K562 (cell line): Measurements from ENCODE around the gene TSGA10IP. TPM values are rescaled to one million over a fixed set of nuclear protein-coding genes. Genes with fewer than 3 reads are reported as not detected.
A peak's percentile ranks its signal among the peaks of the same experiment; 100 is the strongest.

Experiments
- CREB1 ChIP-seq, 2 experiments: sonication (generic) in 1 of 2; formaldehyde crosslinking in 1 of 2; IDR thresholded peaks; 2 replicates each; pipeline versions ENCODE4 v1.6.1 to v1.8.0; 2012 to 2022; ENCODE audit warnings: inconsistent platforms in 1 of 2, mild to moderate bottlenecking in 1 of 2, missing genetic modification reagents in 1 of 2, moderate library complexity in 1 of 2
- E2F3 ChIP-seq: fragments of 250-450 bp; sonication (Bioruptor Pico); IDR thresholded peaks from 2 replicates; pipeline ENCODE4 v1.4.0; 2020; ENCODE audit warnings: mild to moderate bottlenecking
- FOXK1 ChIP-seq: sonication (generic); formaldehyde crosslinking; IDR thresholded peaks from 2 replicates; pipeline ENCODE4 v1.8.0; 2022; ENCODE audit warnings: missing genetic modification reagents, mild to moderate bottlenecking, borderline replicate concordance
- GATAD2A ChIP-seq: fragments of 450-650 bp; IDR thresholded peaks from 2 replicates; pipeline ENCODE4 v1.6.1; 2017
- HDAC1 ChIP-seq, 2 experiments: fragments of 450-650 bp; IDR thresholded peaks; 2 replicates each; pipeline ENCODE4 v1.6.1; 2016 to 2017; ENCODE audit warnings: inconsistent platforms in 1 of 2, mild to moderate bottlenecking in 1 of 2, moderate library complexity in 1 of 2
- HNRNPLL ChIP-seq: fragments of 200-400 bp; formaldehyde crosslinking; IDR thresholded peaks from 2 replicates; pipeline ENCODE4 v1.6.1; 2017; ENCODE audit warnings: low read length, low read depth, mild to moderate bottlenecking; ENCODE audit not compliant: poor library complexity, severe bottlenecking
- KDM5B ChIP-seq: fragments of 200-600 bp; sonication (generic); IDR thresholded peaks from 2 replicates; pipeline ENCODE4 v1.6.1; 2012; ENCODE audit warnings: low read depth, mild to moderate bottlenecking, moderate library complexity, low read length, control low read depth, inconsistent platforms; ENCODE audit not compliant: insufficient replicate concordance
- MCM5 ChIP-seq: fragments of 450-650 bp; IDR thresholded peaks from 2 replicates; pipeline ENCODE4 v1.6.1; 2016; ENCODE audit warnings: low read depth
- NFIC ChIP-seq: fragments of 450-650 bp; IDR thresholded peaks from 2 replicates; pipeline ENCODE4 v1.6.1; 2017; ENCODE audit warnings: mild to moderate bottlenecking, inconsistent platforms
- NFYB ChIP-seq: IDR thresholded peaks from 2 replicates; pipeline ENCODE4 v1.6.1; 2011; ENCODE audit warnings: mild to moderate bottlenecking, moderate library complexity; ENCODE audit not compliant: insufficient read length; ENCODE audit errors: extremely low read depth
- PTBP1 ChIP-seq: fragments of 200-400 bp; formaldehyde crosslinking; IDR thresholded peaks from 2 replicates; pipeline ENCODE4 v1.6.1; 2017; ENCODE audit warnings: low read depth, low read length
- SREBF2 ChIP-seq: sonication (generic); formaldehyde crosslinking; IDR thresholded peaks from 2 replicates; pipeline ENCODE4 v1.4.0; 2020; ENCODE audit warnings: mild to moderate bottlenecking, missing genetic modification reagents
- SRF ChIP-seq, 2 experiments: fragments of 250-450, 450-650 bp in 1 of 2; sonication (Bioruptor Pico) in 1 of 2; sonication (generic) in 1 of 2; formaldehyde crosslinking; IDR thresholded peaks; 2 replicates each; pipeline versions ENCODE4 v1.5.0 to v1.5.1; 2020 to 2022; ENCODE audit warnings: mild to moderate bottlenecking in 1 of 2, missing genetic modification reagents in 1 of 2
- SRSF9 ChIP-seq: fragments of 200-400 bp; formaldehyde crosslinking; IDR thresholded peaks from 2 replicates; pipeline ENCODE4 v1.6.1; 2017; ENCODE audit warnings: low read depth, low read length, borderline replicate concordance
- TSHZ1 ChIP-seq: fragments of 250-450 bp; sonication (Bioruptor Pico); IDR thresholded peaks from 2 replicates; pipeline ENCODE4 v1.4.0; 2020; ENCODE audit warnings: mild to moderate bottlenecking, moderate library complexity
- USF2 ChIP-seq: sonication (generic); formaldehyde crosslinking; IDR thresholded peaks from 2 replicates; pipeline ENCODE4 v1.5.0; 2020; ENCODE audit warnings: missing genetic modification reagents
- XRCC5 ChIP-seq: fragments of 200-400 bp; formaldehyde crosslinking; IDR thresholded peaks from 2 replicates; pipeline ENCODE4 v1.6.1; 2017; ENCODE audit warnings: low read depth, mild to moderate bottlenecking, low read length
- ZBTB33 ChIP-seq: sonication (generic); formaldehyde crosslinking; IDR thresholded peaks from 2 replicates; pipeline ENCODE4 v1.8.1; 2023; ENCODE audit warnings: mild to moderate bottlenecking, missing genetic modification reagents
- ZBTB7A ChIP-seq: IDR thresholded peaks from 2 replicates; pipeline ENCODE4 v1.6.1; 2011; ENCODE audit warnings: low read depth, mild to moderate bottlenecking, low read length, moderate library complexity, borderline replicate concordance; ENCODE audit not compliant: control insufficient read depth
- ZFP36 ChIP-seq: fragments of 150-350 bp; IDR thresholded peaks from 2 replicates; pipeline ENCODE4 v1.6.1; 2018; ENCODE audit warnings: low read length, low read depth; ENCODE audit not compliant: partially characterized antibody
- ZNF347 ChIP-seq: fragments of 450-650 bp; formaldehyde crosslinking; IDR thresholded peaks from 2 replicates; pipeline ENCODE4 v1.4.0; 2020; ENCODE audit warnings: low read depth, mild to moderate bottlenecking, moderate library complexity
- polyA plus RNA-seq, 8 experiments: library from polyadenylated mRNA; depleted of rRNA in 4 of 8; stranded (reverse) in 5 of 8; unstranded in 3 of 8; fragments of >200 nt; fragmentation: Nextera tagmentation in 2 of 8; fragmentation: Illumina TruSeq in 1 of 8; extraction: Ambion mirVana in 2 of 8; extraction: Trizol in 1 of 8; gene quantifications; 2 replicates each; pipeline versions ENCODE4 v1.2.1 to v1.2.3, GENCODE V29; 2011 to 2014; ENCODE audit warnings: inconsistent platforms in 1 of 8, missing spikeins in 1 of 8
- total RNA-seq, 7 experiments: library from RNA; depleted of rRNA in 6 of 7; stranded (reverse); fragments of >200 nt in 6 of 7; fragmentation: Illumina TruSeq in 2 of 7; extraction: Trizol in 2 of 7; gene quantifications; 2 replicates each; pipeline versions ENCODE4 v1.2.1 to v1.2.3, GENCODE V29; 2011 to 2021; ENCODE audit warnings: low replicate concordance in 1 of 7

TSGA10IP gene
- total and polyA plus RNA-seq, 9 of the 15 experiments (the other 6 are each of a cell fraction or from before 2014, with no cell fraction given): not detected

GRCh38 chr11:65899356-65900124, 45.7 kb upstream of the TSGA10IP start (continued):
- peak; percentile 50; the same call in 1 of the 2 replicates for TF ChIP-seq NFIC
- peak; percentile 87; the same call in 1 of the 2 replicates for TF ChIP-seq XRCC5
- TF ChIP-seq SRSF9: no peak
- TF ChIP-seq E2F3 (CRISPR knock-in tag): peak; percentile 42; the same call in 1 of the 2 replicates
- peak; percentile 51 for TF ChIP-seq HNRNPLL
- TF ChIP-seq ZNF347 (CRISPR knock-in tag): no peak
- peak; percentile 70; the same call in 1 of the 2 replicates for TF ChIP-seq FOXK1 (CRISPR knock-in tag)
- no peak for TF ChIP-seq ZFP36
- peak; percentile 39; the same call in 1 of the 2 replicates for TF ChIP-seq ZBTB33 (CRISPR knock-in tag)
- peak in 1 of 2 experiments; percentile 90; a peak in 2 of 4 replicates for TF ChIP-seq HDAC1 (IDR thresholded peaks at IDR 0.05)
- TF ChIP-seq PTBP1: peak; percentile 87
- TF ChIP-seq USF2 (CRISPR knock-in tag): peak; percentile 47; the same call in 1 of the 2 replicates
- TF ChIP-seq CREB1 (IDR thresholded peaks at IDR 0.05): peak; percentile 18; the same call in 1 of the 2 replicates
- TF ChIP-seq CREB1 (CRISPR knock-in tag; IDR thresholded peaks at IDR 0.05): peak; percentile 53; the same call in 1 of the 2 replicates
- TF ChIP-seq MCM5: no peak
- peak; percentile 62 for TF ChIP-seq KDM5B
- no peak for TF ChIP-seq NFYB
- peak; percentile 96 for TF ChIP-seq ZBTB7A
- TF ChIP-seq TSHZ1 (CRISPR knock-in tag): 0 out of 2 replicates have a peak, but pooled peaks have one; percentile 18
- no peak for TF ChIP-seq SREBF2
- peak; percentile 75; the same call in 1 of the 2 replicates for TF ChIP-seq GATAD2A
- TF ChIP-seq SRF (CRISPR knock-in tag; IDR thresholded peaks at IDR 0.05): peak in 1 of 2 experiments; percentile 77; a peak in 2 of 4 replicates
